ENCODE data around the gene CXCL13.
"Not testable (repeated sequence)": the region's sequence is repeated elsewhere in the genome, so short reads cannot be mapped to it uniquely, and the experiment has no call there.

The CXCL13 gene

DNA sequence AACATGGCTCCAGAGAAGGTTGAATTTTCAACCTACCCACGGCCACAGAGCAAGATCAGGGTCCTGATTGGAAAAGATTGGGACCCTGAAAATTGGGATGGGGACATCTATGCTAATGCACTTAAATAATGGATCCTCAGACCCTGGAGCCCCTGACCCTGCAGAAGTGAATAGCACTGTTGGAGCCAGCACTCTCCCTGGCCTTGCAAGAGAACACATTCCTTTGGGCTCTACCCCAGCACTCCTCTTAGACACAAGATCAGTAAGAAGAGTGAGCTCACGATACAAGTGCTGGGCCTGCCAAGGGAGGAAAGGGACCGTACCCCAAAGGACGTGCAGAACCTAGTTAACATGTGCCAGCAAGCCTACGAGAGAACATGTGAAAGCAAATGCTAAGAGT is 19.9 kb downstream of the CXCL13 start:
- ATAC-seq = no peak
- Mint-ChIP-seq H3K36me3 (no peaks in the 10 kb centered on the region), H3K27ac (no peak overlapping the region), H3K4me1 (peaks cover 9% of the 10 kb centered on the region), H3K27me3 (peaks cover under 1% of the 10 kb centered on the region), H3K4me3 (no peak overlapping the region), H3K9me3 (no peaks in the 10 kb centered on the region)

DNA sequence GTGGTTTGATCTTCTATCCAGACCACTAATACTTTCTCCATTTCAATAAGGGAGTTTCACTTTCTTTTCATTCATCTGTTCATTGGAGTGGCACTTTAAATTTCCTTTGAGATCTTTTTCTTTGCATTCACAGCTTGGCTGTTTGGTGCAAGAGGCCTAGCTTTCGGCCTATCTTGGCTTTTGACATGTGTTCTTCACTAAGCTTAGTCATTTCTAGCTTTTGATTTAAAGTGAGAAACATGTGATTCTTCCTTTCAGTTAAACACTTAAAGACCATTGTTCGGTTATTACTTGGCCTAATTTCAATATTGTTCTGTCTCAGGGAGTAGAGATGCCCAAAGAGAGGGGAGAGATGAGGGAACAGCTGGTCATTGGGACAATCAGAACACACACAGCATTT is 24.3 kb downstream of the CXCL13 start:
- peak; percentile 63 for ATAC-seq
- Mint-ChIP-seq H3K9me3 (no peaks in the 10 kb centered on the region), H3K27me3 (no peaks in the 10 kb centered on the region), H3K4me1 (peaks cover 9% of the 10 kb centered on the region), H3K36me3 (no peaks in the 10 kb centered on the region), H3K27ac (peak overlapping the region; percentile 4), H3K4me3 (no peak overlapping the region)

DNA sequence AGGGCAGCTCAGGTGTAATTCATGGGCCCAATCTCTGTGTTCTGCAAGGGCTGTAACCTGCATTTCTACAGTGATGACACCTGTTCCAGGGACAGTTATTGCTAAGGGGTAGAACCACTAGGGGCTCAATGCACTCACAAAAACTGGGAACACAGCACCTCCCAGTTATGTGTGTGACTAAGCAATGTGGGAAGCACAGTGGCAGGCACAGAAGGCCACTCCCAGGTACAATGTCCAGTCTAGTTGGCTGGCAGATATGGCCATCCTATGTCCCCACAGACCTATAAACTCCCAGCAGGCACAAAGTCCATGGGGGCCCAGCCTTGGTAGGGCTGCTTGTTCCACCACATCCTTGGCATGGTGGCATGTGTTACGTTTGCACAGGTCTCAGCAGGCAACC is 25.7 kb downstream of the CXCL13 start:
- Mint-ChIP-seq H3K9me3 (no peaks in the 10 kb centered on the region), H3K36me3 (no peaks in the 10 kb centered on the region)

DNA sequence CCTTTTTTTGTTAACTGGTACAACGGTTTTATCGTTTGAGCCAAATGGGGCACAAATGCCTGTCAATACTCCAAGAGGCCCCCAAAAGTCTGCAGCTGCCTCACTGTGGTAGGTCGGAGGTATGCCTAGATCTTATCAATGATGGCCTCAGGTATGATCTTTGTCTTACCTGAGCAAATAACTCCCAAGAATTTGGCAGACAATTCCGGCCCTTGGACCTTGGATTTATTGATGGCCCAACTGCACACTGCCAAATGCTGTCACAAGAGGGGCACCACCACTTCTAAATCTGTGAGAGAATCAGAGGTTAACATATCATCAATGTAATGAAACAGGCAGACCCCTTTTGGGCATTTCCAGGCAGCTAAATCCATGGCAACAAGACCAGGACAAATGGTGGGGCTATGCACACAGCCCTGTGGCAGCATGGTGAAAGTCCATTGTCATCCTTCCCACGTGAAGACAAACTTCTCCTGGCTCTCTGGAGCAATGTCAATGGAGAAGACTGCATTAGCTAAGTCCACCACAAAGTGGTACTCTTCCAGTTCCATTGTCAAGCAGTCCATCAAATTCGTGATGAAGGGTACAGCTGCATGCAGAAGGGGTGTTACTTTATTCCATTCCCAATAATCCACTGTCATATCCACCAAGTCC is 28.6 kb downstream of the CXCL13 start:
- Mint-ChIP-seq H3K36me3 (no peaks in the 10 kb centered on the region), H3K27me3 (no peaks in the 10 kb centered on the region), H3K4me3 (no peak overlapping the region), H3K4me1 (peaks cover 9% of the 10 kb centered on the region), H3K9me3 (peaks cover 7% of the 10 kb centered on the region), H3K27ac (no peak overlapping the region)
- ATAC-seq = no peak

More for the DNA sequence above, 25.7 kb downstream of the CXCL13 start:
- Mint-ChIP-seq H3K4me1 (peaks cover 9% of the 10 kb centered on the region), H3K4me3 (no peak overlapping the region), H3K27ac (no peak overlapping the region), H3K27me3 (no peaks in the 10 kb centered on the region)
- ATAC-seq = no peak

DNA sequence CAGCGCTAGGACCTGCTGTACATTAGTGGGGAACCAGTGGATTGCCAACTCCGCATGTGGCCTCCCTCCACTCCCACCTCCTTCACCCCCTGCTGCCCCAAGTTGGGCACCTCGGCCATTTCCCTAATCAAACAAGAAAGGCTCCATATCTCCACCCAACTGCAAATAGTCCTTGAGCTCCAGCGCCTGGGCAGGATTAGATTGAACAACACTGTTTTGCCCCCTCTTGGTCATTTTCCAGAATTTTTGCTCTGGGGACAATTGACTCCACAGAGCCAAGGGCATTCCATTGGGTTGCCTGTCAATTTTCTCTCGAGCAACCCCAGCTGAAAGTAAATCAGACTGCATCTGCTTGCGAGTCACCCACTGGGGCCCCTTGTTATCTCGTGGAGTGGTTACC is 29.6 kb downstream of the CXCL13 start:
- Mint-ChIP-seq H3K27ac (no peak overlapping the region), H3K4me3 (no peak overlapping the region), H3K4me1 (peaks cover under 1% of the 10 kb centered on the region), H3K36me3 (no peaks in the 10 kb centered on the region), H3K9me3 (peaks cover 7% of the 10 kb centered on the region), H3K27me3 (no peaks in the 10 kb centered on the region)
- no peak for ATAC-seq

DNA sequence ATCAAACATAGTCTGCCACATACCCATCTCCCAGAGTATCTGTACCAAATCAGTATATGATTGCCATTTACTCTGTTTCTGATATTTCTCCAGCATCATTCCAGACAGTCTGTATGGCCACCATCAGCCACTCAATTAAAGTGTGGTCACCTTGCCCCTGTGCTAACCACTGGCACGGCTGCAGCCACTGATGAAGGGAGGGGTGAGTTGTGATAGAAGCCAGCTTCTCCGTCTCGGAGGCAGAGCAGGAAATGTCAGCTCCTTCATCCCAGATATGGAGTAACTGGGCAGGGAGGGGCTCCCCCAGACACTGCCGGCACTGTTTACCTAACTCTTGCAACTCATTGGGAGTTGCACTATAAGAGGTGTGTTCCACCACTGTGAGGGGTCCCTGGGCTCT is 30.3 kb downstream of the CXCL13 start:
- Mint-ChIP-seq H3K27ac (no peak overlapping the region), H3K36me3 (no peaks in the 10 kb centered on the region), H3K4me3 (no peak overlapping the region), H3K4me1 (no peaks in the 10 kb centered on the region), H3K27me3 (no peaks in the 10 kb centered on the region), H3K9me3 (peaks cover 7% of the 10 kb centered on the region)
- no peak for ATAC-seq

DNA sequence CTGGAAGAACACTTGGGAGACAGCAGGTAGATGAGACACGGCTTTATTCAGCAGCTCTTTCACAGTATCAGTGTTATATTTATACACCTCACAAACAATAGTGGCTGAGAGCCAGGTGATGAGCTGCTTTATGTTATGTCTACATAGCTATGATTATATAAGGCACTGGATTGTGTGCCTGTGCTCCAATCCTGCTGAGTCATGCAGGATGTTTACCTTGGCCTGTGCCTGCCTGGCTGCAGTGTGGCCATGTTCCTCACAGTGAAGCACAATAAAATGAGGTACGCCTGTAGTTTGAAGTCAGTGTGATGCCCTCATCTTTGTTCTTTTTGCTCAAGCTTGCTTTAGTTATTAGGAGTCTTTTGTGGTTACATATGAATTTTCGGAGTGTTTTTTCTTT is 31.3 kb downstream of the CXCL13 start:
- Mint-ChIP-seq H3K27me3 (peaks cover 4% of the 10 kb centered on the region), H3K4me3 (no peak overlapping the region), H3K36me3 (no peaks in the 10 kb centered on the region), H3K9me3 (peaks cover 7% of the 10 kb centered on the region), H3K4me1 (no peaks in the 10 kb centered on the region), H3K27ac (no peak overlapping the region)
- ATAC-seq = no peak

DNA sequence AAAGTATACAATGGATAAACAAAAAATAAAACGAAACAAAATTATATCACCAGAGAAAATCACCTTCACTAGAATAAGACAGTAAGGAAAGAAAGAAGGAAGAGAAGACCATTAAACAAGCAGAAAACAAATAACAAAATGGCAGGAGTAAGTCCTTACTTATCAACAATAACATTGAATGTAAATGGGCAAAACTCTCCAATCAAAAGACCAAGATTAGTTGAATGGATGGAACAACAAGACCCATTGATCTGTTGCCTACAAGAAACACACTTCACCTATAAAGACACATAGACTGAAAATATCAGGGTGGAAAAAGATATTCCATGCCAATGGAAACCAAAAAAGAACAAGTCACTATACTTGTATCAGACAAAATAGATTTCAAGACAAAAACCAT is 38.4 kb downstream of the CXCL13 start:
- peaks cover 20% of the 10 kb centered on the region for H3K27me3 Mint-ChIP-seq
- H3K36me3 Mint-ChIP-seq = peaks cover 15% of the 10 kb centered on the region
- not testable (repeated sequence) for H3K4me3 Mint-ChIP-seq, H3K27ac Mint-ChIP-seq, ATAC-seq, H3K4me1 Mint-ChIP-seq
- peaks cover 24% of the 10 kb centered on the region for H3K9me3 Mint-ChIP-seq

DNA sequence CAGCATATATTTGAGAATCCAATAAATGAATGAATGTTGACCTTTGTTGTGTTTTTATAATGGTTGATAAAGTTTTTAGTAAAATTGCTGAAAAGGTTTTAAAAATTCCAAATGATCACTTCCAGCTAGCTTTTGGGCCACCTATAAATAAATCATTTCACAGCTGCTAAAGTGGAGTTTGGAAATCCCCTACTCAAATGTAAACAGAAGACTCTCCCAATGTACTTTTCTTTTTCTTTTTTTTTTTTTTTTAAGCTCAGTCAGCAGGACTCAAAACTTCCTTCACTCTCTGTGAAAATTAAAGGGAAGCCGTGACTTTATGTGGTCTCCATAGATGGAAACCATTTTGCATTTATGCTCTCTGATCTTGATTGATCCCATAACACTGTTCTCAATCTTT is 45.2 kb downstream of the CXCL13 start:
- H3K9me3 Mint-ChIP-seq = peaks cover 6% of the 10 kb centered on the region
- no peak overlapping the region for H3K27ac Mint-ChIP-seq
- H3K4me3 Mint-ChIP-seq = no peak overlapping the region
- H3K4me1 Mint-ChIP-seq = peaks cover 18% of the 10 kb centered on the region
- H3K36me3 Mint-ChIP-seq = peaks cover 7% of the 10 kb centered on the region
- peaks cover 8% of the 10 kb centered on the region for H3K27me3 Mint-ChIP-seq
- no peak for ATAC-seq

DNA sequence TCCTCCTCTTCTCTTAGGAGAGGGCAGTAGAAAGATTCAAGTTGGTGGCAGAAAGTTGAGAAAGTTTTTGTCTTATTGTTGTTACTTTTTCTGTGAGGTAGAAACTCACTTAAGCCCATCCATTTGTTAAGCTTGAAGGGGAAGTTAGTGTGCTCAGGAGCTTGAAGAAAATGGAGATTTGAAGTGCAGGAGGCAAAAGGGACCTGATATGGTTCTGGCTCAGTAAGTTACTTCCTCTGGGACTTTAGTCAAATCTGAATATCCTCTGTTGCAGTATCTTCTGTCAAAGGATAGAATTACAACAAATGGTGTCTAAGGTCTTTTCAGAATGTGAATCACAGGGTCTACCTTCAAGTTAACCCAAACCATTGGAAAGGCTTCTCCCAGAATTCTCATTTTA is 46.2 kb downstream of the CXCL13 start:
- H3K9me3 Mint-ChIP-seq = peaks cover 3% of the 10 kb centered on the region
- peaks cover 18% of the 10 kb centered on the region for H3K4me1 Mint-ChIP-seq
- H3K27me3 Mint-ChIP-seq = peaks cover 10% of the 10 kb centered on the region
- no peak overlapping the region for H3K27ac Mint-ChIP-seq
- H3K36me3 Mint-ChIP-seq = peaks cover 2% of the 10 kb centered on the region
- H3K4me3 Mint-ChIP-seq = no peak overlapping the region
- no peak for ATAC-seq

DNA sequence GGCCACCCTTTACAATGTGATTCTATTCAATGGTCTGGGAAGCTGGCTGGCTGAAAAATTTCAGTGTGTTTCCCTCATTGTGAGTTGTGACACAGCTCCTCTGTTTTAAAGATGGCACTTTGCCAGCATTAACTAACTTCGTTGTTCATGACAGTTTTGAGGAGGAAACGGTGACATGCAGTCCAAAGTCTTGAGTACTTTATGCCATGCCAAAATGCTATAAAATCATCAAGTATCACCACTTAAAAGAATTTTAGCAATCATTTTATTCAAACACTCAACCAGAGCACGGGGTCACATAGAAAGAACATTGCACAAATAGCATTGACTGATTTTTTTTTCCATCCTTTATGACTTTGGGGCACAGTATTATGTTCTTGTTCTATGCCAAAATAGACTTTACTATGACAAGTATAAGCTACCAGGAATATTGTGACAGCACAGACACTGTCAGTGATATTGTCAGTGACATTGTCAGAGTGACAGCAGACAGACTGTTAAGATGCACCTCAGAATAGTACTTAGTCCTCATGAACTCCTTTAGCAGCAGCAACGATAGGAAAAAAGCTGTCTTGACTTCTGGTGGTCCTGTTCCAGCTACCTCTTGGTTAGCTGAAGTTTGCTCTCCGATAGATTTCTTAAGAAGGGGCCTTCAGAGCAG is 46.7 kb downstream of the CXCL13 start:
- H3K4me3 Mint-ChIP-seq = no peak overlapping the region
- no peaks in the 10 kb centered on the region for H3K36me3 Mint-ChIP-seq
- H3K9me3 Mint-ChIP-seq = peaks cover 5% of the 10 kb centered on the region
- H3K27ac Mint-ChIP-seq = no peak overlapping the region
- peaks cover 12% of the 10 kb centered on the region for H3K27me3 Mint-ChIP-seq
- ATAC-seq = no peak
- H3K4me1 Mint-ChIP-seq = peaks cover 18% of the 10 kb centered on the region

DNA sequence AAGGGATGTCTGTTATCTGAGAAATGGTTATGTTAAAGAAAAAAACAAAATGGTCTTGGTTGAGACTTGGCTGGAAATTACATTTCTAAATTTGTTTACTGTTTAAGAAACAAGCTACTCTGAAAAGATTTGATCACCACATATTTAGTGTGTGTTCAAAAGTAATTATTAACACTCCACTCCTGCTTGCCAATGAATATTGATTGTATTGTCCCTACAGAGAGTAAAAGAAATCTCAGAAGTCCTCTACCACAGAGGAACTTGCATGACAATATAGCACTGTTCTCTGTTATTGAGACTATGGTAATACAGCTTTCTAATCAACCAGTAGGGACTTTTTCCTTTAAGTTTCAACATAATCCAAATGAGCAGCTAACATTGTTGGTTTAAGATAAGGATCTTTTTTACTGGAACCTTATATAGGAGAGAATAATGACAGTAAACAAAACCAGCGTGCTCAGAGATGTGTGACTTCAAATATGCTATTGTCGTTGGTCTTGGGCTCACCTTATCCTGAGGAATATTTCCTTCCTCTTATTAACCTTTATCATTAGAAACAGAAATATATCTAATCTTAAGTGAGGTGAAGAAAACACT is 47.6 kb downstream of the CXCL13 start:
- Mint-ChIP-seq H3K27ac (no peak overlapping the region), H3K27me3 (peaks cover 21% of the 10 kb centered on the region), H3K4me3 (no peak overlapping the region), H3K36me3 (no peaks in the 10 kb centered on the region), H3K9me3 (peaks cover 7% of the 10 kb centered on the region), H3K4me1 (peaks cover 18% of the 10 kb centered on the region)
- no peak for ATAC-seq

DNA sequence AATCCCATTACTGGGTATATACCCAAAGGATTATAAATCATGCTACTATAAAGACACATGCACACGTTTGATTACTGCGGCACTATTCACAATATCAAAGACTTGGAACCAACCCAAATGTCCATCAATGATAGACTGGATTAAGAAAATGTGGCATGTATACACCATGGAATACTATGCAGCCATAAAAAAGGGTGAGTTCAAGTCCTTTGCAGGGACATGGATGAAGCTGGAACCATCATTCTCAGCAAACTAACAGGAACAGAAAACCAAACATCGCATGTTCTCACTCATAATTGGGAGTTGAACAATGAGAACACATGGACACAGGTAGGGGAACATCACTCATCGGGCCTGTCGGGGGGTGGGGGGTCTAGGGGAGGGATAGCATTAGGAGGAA is 54.7 kb downstream of the CXCL13 start:
- H3K4me1 Mint-ChIP-seq, H3K9me3 Mint-ChIP-seq, ATAC-seq, H3K36me3 Mint-ChIP-seq, H3K4me3 Mint-ChIP-seq, H3K27ac Mint-ChIP-seq: not testable (repeated sequence)
- peaks cover 17% of the 10 kb centered on the region for H3K27me3 Mint-ChIP-seq

Data from stimulated activated memory B cell treated with anti-CD40 and anti-IgM and Interleukin-4, amounts not matched to agents 10 μg/mL and 1 μg/mL and 100 μg/mL, for 72 hours (primary cell).